ENCODE measurements around the gene SBNO2. TPM values are rescaled to one million over a fixed set of nuclear protein-coding genes. Genes with fewer than 3 reads are reported as not detected.

The SBNO2 gene
- total and polyA plus RNA-seq, 2 experiments from 2014 or later, result 6.9 to 35.4 TPM

DNA sequence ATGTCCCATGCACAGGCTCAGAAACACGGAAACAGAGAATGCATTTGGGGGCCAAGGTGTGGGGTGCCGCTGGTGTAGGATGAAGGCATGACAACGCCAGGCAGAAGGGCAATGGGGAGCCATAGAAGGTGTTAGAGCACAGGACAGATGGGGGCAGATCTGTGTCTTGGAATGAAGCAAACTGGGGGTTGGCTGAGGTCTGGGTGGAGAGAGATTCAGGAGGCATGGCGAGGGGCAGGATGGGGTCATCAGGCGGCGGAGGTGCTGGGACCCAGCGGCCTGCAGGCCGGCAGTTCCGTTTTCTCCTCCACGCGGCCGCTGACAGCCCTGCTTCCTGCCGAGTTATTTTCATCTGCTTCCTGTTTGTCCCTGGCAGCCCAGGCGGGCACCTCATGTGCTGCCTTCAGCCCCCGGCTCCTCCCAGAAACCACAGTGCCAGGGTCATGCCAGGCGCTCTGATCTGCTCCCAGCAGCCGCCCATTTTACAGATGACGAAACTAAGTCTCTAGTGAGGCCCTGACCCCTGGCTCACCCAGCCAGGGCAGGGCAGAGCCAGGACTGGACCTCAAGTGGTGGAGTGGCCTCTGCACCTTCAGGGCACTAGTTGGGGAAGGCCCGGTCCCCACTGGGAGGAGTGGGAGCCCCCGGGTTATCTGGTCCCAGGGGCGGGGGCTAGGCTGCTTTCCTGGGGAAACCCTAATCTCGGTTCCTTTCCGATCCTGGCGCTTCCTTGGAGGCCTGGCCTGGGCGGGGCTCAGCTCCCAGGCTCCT, 104.9 kb downstream of the SBNO2 start (continued):
- TF ChIP-seq, protein P1, sequence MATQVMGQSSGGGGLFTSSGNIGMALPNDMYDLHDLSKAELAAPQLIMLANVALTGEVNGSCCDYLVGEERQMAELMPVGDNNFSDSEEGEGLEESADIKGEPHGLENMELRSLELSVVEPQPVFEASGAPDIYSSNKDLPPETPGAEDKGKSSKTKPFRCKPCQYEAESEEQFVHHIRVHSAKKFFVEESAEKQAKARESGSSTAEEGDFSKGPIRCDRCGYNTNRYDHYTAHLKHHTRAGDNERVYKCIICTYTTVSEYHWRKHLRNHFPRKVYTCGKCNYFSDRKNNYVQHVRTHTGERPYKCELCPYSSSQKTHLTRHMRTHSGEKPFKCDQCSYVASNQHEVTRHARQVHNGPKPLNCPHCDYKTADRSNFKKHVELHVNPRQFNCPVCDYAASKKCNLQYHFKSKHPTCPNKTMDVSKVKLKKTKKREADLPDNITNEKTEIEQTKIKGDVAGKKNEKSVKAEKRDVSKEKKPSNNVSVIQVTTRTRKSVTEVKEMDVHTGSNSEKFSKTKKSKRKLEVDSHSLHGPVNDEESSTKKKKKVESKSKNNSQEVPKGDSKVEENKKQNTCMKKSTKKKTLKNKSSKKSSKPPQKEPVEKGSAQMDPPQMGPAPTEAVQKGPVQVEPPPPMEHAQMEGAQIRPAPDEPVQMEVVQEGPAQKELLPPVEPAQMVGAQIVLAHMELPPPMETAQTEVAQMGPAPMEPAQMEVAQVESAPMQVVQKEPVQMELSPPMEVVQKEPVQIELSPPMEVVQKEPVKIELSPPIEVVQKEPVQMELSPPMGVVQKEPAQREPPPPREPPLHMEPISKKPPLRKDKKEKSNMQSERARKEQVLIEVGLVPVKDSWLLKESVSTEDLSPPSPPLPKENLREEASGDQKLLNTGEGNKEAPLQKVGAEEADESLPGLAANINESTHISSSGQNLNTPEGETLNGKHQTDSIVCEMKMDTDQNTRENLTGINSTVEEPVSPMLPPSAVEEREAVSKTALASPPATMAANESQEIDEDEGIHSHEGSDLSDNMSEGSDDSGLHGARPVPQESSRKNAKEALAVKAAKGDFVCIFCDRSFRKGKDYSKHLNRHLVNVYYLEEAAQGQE (IDR thresholded peaks at IDR 0.05; ENCODE audit: unreplicated experiment), result no peak
- no peak for TF ChIP-seq ZNF114 (CRISPR knock-in tag; IDR thresholded peaks at IDR 0.05)
- TF ChIP-seq, protein P2, sequence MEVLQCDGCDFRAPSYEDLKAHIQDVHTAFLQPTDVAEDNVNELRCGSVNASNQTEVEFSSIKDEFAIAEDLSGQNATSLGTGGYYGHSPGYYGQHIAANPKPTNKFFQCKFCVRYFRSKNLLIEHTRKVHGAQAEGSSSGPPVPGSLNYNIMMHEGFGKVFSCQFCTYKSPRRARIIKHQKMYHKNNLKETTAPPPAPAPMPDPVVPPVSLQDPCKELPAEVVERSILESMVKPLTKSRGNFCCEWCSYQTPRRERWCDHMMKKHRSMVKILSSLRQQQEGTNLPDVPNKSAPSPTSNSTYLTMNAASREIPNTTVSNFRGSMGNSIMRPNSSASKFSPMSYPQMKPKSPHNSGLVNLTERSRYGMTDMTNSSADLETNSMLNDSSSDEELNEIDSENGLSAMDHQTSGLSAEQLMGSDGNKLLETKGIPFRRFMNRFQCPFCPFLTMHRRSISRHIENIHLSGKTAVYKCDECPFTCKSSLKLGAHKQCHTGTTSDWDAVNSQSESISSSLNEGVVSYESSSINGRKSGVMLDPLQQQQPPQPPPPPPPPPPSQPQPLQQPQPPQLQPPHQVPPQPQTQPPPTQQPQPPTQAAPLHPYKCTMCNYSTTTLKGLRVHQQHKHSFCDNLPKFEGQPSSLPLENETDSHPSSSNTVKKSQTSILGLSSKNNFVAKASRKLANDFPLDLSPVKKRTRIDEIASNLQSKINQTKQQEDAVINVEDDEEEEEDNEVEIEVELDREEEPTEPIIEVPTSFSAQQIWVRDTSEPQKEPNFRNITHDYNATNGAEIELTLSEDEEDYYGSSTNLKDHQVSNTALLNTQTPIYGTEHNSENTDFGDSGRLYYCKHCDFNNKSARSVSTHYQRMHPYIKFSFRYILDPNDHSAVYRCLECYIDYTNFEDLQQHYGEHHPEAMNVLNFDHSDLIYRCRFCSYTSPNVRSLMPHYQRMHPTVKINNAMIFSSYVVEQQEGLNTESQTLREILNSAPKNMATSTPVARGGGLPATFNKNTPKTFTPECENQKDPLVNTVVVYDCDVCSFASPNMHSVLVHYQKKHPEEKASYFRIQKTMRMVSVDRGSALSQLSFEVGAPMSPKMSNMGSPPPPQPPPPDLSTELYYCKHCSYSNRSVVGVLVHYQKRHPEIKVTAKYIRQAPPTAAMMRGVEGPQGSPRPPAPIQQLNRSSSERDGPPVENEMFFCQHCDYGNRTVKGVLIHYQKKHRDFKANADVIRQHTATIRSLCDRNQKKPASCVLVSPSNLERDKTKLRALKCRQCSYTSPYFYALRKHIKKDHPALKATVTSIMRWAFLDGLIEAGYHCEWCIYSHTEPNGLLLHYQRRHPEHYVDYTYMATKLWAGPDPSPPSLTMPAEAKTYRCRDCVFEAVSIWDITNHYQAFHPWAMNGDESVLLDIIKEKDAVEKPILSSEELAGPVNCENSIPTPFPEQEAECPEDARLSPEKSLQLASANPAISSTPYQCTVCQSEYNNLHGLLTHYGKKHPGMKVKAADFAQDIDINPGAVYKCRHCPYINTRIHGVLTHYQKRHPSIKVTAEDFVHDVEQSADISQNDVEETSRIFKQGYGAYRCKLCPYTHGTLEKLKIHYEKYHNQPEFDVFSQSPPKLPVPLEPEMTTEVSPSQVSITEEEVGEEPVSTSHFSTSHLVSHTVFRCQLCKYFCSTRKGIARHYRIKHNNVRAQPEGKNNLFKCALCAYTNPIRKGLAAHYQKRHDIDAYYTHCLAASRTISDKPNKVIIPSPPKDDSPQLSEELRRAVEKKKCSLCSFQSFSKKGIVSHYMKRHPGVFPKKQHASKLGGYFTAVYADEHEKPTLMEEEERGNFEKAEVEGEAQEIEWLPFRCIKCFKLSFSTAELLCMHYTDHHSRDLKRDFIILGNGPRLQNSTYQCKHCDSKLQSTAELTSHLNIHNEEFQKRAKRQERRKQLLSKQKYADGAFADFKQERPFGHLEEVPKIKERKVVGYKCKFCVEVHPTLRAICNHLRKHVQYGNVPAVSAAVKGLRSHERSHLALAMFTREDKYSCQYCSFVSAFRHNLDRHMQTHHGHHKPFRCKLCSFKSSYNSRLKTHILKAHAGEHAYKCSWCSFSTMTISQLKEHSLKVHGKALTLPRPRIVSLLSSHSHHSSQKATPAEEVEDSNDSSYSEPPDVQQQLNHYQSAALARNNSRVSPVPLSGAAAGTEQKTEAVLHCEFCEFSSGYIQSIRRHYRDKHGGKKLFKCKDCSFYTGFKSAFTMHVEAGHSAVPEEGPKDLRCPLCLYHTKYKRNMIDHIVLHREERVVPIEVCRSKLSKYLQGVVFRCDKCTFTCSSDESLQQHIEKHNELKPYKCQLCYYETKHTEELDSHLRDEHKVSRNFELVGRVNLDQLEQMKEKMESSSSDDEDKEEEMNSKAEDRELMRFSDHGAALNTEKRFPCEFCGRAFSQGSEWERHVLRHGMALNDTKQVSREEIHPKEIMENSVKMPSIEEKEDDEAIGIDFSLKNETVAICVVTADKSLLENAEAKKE (CRISPR knock-in tag; IDR thresholded peaks at IDR 0.05), result no peak

Measured in GM23338 (cell line).